IMR-90 (cell line): ENCODE data around the gene KMT2B. TPM values are rescaled to one million over a fixed set of nuclear protein-coding genes. Genes with fewer than 3 reads are reported as not detected.

Experiments
- ATAC-seq: fragments of 200-7000 bp; cut with Tn5 transposase; 2 replicates; pipeline ENCODE4 v1.9.1; 2020; ENCODE audit warnings: low read depth, mild to moderate bottlenecking, moderate library complexity
- BruUV-seq: library from RNA; stranded (reverse); fragments of 400-500 nt; replicated peaks from 2 replicates; lab custom pipeline; 2021; lab: Mats Ljungman, UMichigan
- CTCF ChIA-PET: fragments of 300-600 bp; formaldehyde crosslinking; extraction: SDS; loops from one replicate; lab custom pipeline; 2021; ENCODE audit warnings: antibody characterized with exemption; lab: Yijun Ruan, JAX
- POLR2A ChIA-PET: fragments of 300-600 bp; sonication (Branson Sonifier 250); formaldehyde crosslinking; loops from one replicate; lab custom pipeline; 2022; ENCODE audit warnings: antibody characterized with exemption; ENCODE audit not compliant: unreplicated experiment; lab: Charles Lee
- DNase-seq: peaks from one replicate; pipeline ENCODE4 v3.0.0; 2013
- H2AFZ ChIP-seq: replicated peaks from 2 replicates; pipeline ENCODE3; 2013; ENCODE audit warnings: low read length, mild to moderate bottlenecking; ENCODE audit not compliant: poor library complexity
- H2AK5ac ChIP-seq: 2 replicates; pipeline ENCODE4 v1.6.1; 2013; ENCODE audit warnings: low read depth, low read length, inconsistent platforms
- H2AK9ac ChIP-seq: replicated peaks from 2 replicates; pipeline ENCODE3; 2013; ENCODE audit warnings: mild to moderate bottlenecking, low read depth, low read length, moderate library complexity; ENCODE audit not compliant: poor library complexity
- H2BK120ac ChIP-seq: 2 replicates; pipeline ENCODE4 v1.6.1; 2013; ENCODE audit warnings: low read depth, low read length, inconsistent platforms
- H2BK15ac ChIP-seq: 3 replicates; pipeline ENCODE4 v1.6.1; 2013; ENCODE audit warnings: low read depth, low read length, inconsistent platforms
- H2BK20ac ChIP-seq: 2 replicates; pipeline ENCODE4 v1.6.1; 2013; ENCODE audit warnings: low read depth, mild to moderate bottlenecking, inconsistent platforms, low read length, moderate library complexity
- H2BK5ac ChIP-seq: 2 replicates; pipeline ENCODE4 v1.6.1; 2013; ENCODE audit warnings: mild to moderate bottlenecking, low read depth, low read length, inconsistent platforms; ENCODE audit not compliant: poor library complexity, severe bottlenecking
- H3K14ac ChIP-seq: replicated peaks from 2 replicates; pipeline ENCODE4 v1.6.1; 2013; ENCODE audit warnings: low read depth, low read length, inconsistent platforms
- H3K18ac ChIP-seq: 2 replicates; pipeline ENCODE4 v1.6.1; 2013; ENCODE audit warnings: low read depth, low read length, control low read depth
- H3K23ac ChIP-seq: 2 replicates; pipeline ENCODE4 v1.6.1; 2013; ENCODE audit warnings: low read depth, low read length, inconsistent platforms
- H3K27ac ChIP-seq: 2 replicates; pipeline ENCODE4 v1.5.1; 2013; ENCODE audit warnings: mild to moderate bottlenecking, control low read depth, low read length; ENCODE audit not compliant: insufficient read depth
- H3K27me3 ChIP-seq: 2 replicates; pipeline ENCODE4 v1.6.1; 2013; ENCODE audit warnings: low read length; ENCODE audit not compliant: control insufficient read depth, insufficient read depth
- H3K36me3 ChIP-seq: 2 replicates; pipeline ENCODE4 v1.6.1; 2013; ENCODE audit warnings: low read length, mixed read lengths; ENCODE audit not compliant: control insufficient read depth, insufficient read depth
- H3K4ac ChIP-seq: 2 replicates; pipeline ENCODE4 v1.6.1; 2013; ENCODE audit warnings: low read depth, low read length, inconsistent platforms
- H3K4me1 ChIP-seq: 2 replicates; pipeline ENCODE4 v1.6.1; 2013; ENCODE audit warnings: low read length, mixed read lengths; ENCODE audit not compliant: control insufficient read depth, insufficient read depth
- H3K4me2 ChIP-seq: 2 replicates; pipeline ENCODE4 v1.6.1; 2013; ENCODE audit warnings: low read depth, mild to moderate bottlenecking, control low read depth, low read length, moderate library complexity
- H3K4me3 ChIP-seq: 2 replicates; pipeline ENCODE4 v1.5.1; 2013; ENCODE audit warnings: low read depth, mild to moderate bottlenecking, control low read depth, low read length, moderate library complexity; ENCODE audit not compliant: insufficient read depth
- H3K56ac ChIP-seq: 2 replicates; pipeline ENCODE4 v1.6.1; 2013; ENCODE audit warnings: low read length, inconsistent platforms; ENCODE audit not compliant: insufficient read depth; ENCODE audit errors: extremely low read depth
- H3K79me1 ChIP-seq, 2 experiments: 2 replicates each; pipeline ENCODE4 v1.6.1; 2013; ENCODE audit warnings: low read length in 2 of 2, inconsistent platforms in 1 of 2, low read depth in 1 of 2
- H3K9ac ChIP-seq: 2 replicates; pipeline ENCODE4 v1.6.1; 2013; ENCODE audit warnings: low read depth, low read length, control low read depth
- H3K9me1 ChIP-seq: 2 replicates; pipeline ENCODE4 v1.6.1; 2013; ENCODE audit warnings: low read length, inconsistent platforms; ENCODE audit not compliant: insufficient read depth
- H3K9me3 ChIP-seq: 2 replicates; pipeline ENCODE4 v1.6.1; 2013; ENCODE audit warnings: low read length; ENCODE audit not compliant: control insufficient read depth, insufficient read depth
- H4K20me1 ChIP-seq: 2 replicates; pipeline ENCODE4 v1.6.1; 2013; ENCODE audit warnings: low read length, inconsistent platforms; ENCODE audit not compliant: insufficient read depth
- H4K5ac ChIP-seq: 2 replicates; pipeline ENCODE4 v1.6.1; 2013; ENCODE audit warnings: mild to moderate bottlenecking, low read depth, low read length, control low read depth
- H4K8ac ChIP-seq, 2 experiments: 2 replicates each; pipeline ENCODE4 v1.6.1; 2013; ENCODE audit warnings: low read depth in 2 of 2, low read length in 2 of 2, control low read depth in 1 of 2, inconsistent platforms in 1 of 2
- H4K91ac ChIP-seq: 2 replicates; pipeline ENCODE4 v1.6.1; 2013; ENCODE audit warnings: low read depth, low read length, inconsistent platforms; ENCODE audit not compliant: insufficient read depth
- CEBPB ChIP-seq: IDR thresholded peaks from 2 replicates; pipeline ENCODE4 v1.6.1; 2012; ENCODE audit warnings: low read depth, low read length, improper control_type of control experiment
- MAZ ChIP-seq: IDR thresholded peaks from 2 replicates; pipeline ENCODE4 v1.6.1; 2012; ENCODE audit warnings: low read depth, mild to moderate bottlenecking, low read length, improper control_type of control experiment, moderate library complexity, borderline replicate concordance
- MXI1 ChIP-seq: IDR thresholded peaks from 2 replicates; pipeline ENCODE4 v1.6.1; 2012; ENCODE audit warnings: low read depth, mild to moderate bottlenecking, low read length, moderate library complexity, borderline replicate concordance
- WGBS, 2 experiments: methylation state at CpG; one replicate each; pipeline versions ENCODE4 v1.1.5 to v1.1.7; 2013; ENCODE audit warnings: missing lambda C conversion rate in 2 of 2; ENCODE audit not compliant: insufficient read length in 1 of 2; ENCODE audit errors: extremely low coverage in 2 of 2; 5-methylcytosine and 5-hydroxymethylcytosine counted together
- dilution Hi-C: fragments of 300-500 bp; cut with HindIII; formaldehyde crosslinking; loops from one replicate; pipeline ENCODE4 v1.14.3; 2018; ENCODE audit warnings: low sequenced_read_pairs; ENCODE audit not compliant: unreplicated experiment
- in situ Hi-C: fragments of 300-500 bp; cut with MboI; formaldehyde crosslinking; loops from 3 replicates; pipeline ENCODE4 v1.14.3; 2019; ENCODE audit warnings: low sequenced_read_pairs, inconsistent platforms, mixed read lengths
- intact Hi-C: fragments of 100-400 bp; cut with micrococcal nuclease; formaldehyde crosslinking; loops from 2 replicates; pipeline ENCODE4 v1.10.0; 2022
- polyA plus RNA-seq, 3 experiments: library from polyadenylated mRNA; depleted of rRNA; stranded (reverse); fragments of >200 nt; gene quantifications; 2 replicates each; pipeline ENCODE4 v1.2.3, GENCODE V29; 2012; ENCODE audit warnings: low replicate concordance in 1 of 3
- total RNA-seq: library from RNA; depleted of rRNA; stranded (reverse); fragments of >200 nt; gene quantifications from 2 replicates; pipeline ENCODE4 v1.2.3, GENCODE V29; 2012
- TF ChIP-seq, protein P1 (sequence below): fragments of 150-350 bp; IDR thresholded peaks from 2 replicates; pipeline ENCODE4 v1.6.1; 2017; ENCODE audit warnings: mild to moderate bottlenecking, antibody characterized with exemption, low read length, low read depth
- TF ChIP-seq, protein P2 (sequence below): conservative IDR thresholded peaks from 2 replicates; pipeline ENCODE4 v1.5.1; 2012; ENCODE audit warnings: mild to moderate bottlenecking, low read depth, low read length, improper control_type of control experiment

Gene KMT2B
- total and polyA plus RNA-seq, 2 of the 4 experiments (the other 2 are of a cell fraction): 3.0 to 30.7 TPM

DNA sequence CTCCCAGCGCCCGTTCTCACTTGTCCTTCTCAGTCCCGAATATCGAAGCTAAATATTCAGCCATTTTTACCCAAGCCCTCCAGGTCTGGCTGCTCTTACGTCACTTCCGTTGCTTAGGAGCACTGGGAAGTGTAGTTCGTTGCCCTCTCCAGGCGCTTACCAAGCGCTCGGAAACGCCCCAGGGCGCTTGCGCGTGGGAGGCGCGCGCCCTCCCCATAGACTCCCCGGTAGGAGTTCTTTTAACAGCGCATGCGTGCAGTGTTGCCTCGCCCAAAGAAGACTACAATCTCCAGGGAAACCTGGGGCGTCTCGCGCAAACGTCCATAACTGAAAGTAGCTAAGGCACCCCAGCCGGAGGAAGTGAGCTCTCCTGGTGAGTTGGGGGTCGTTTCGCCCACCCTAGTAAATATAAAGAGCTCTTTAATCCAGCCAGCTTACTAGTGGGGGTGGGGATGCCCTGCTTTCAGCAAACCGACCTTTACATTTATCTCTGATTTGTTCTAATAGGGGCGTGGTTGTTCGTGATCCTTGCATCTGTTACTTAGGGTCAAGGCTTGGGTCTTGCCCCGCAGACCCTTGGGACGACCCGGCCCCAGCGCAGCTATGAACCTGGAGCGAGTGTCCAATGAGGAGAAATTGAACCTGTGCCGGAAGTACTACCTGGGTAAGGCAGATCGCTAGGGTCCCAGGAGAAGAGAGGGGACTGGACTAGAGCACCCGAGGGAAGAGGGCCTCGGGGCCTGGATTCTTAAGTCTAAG, 27.7 kb downstream of the KMT2B start, which contains the start of the genes PSENEN and U2AF1L4:
Gene PSENEN, plus strand, starts transcription at position 324 of the 759 bp plus-strand sequence. Its CDS starts 280 bp downstream, at position 604.
Gene U2AF1L4, minus strand, starts transcription at position 91 of the 759 bp plus-strand sequence. Its CDS starts 27 bp downstream, at position 64.
- intact Hi-C loops (loop anchor here (2.0 kb wide), 2 partner anchors 29 to 75 kb away; no protein-coding TSS in a partner anchor), in situ Hi-C loops (no loop called here), dilution Hi-C loops (no loop called here)
- CTCF ChIA-PET: interaction anchor here (1.0 to 1.4 kb wide), 2 partner anchors 74 to 186 kb away, joined by 3 to 4 read pairs; no protein-coding TSS in a partner anchor
- Histone ChIP-seq H3K18ac (no peak within 1 kb of the TSS; the same call in 1 of the 2 replicates), H2AK5ac (peak within 1 kb of the TSS; percentile 78), H2AK9ac (peak within 1 kb of the TSS; percentile 98), H3K36me3 (no peaks in the 10 kb centered on the region), H2BK15ac (no peak within 1 kb of the TSS; the same call in 2 of the 3 replicates), H3K27ac (peak within 1 kb of the TSS; percentile 69), H3K56ac (peak within 1 kb of the TSS; percentile 81; the same call in 1 of the 2 replicates), H3K79me1 (peaks cover 5 to 50% of the 10 kb centered on the region in 2 experiments; a peak in 3 of 4 replicates), H3K4ac (peak within 1 kb of the TSS; percentile 82), H3K4me1 (peaks cover 4% of the 10 kb centered on the region; the same call in 1 of the 2 replicates), H4K8ac (peak within 1 kb of the TSS; percentile 31 to 87; a peak in 3 of 4 replicates), H3K23ac (peak within 1 kb of the TSS; percentile 53), H3K14ac (peak within 1 kb of the TSS; percentile 88), H3K9me3 (no peaks in the 10 kb centered on the region), H4K91ac (peak within 1 kb of the TSS; percentile 89), H3K9me1 (peaks cover 7% of the 10 kb centered on the region; the same call in 1 of the 2 replicates), H3K9ac (peak within 1 kb of the TSS; percentile 85), H2BK120ac (no peak within 1 kb of the TSS), H2BK20ac (no peak within 1 kb of the TSS), H4K5ac (peak within 1 kb of the TSS; percentile 14), H2BK5ac (peak within 1 kb of the TSS; percentile 72), H3K27me3 (no peaks in the 10 kb centered on the region), H3K4me2 (peak within 1 kb of the TSS; percentile 81), H3K4me3 (peak within 1 kb of the TSS; percentile 56), H4K20me1 (no peaks in the 10 kb centered on the region), H2AFZ (peak within 1 kb of the TSS; percentile 97)
- peak; percentile 100 for DNase-seq
- ATAC-seq: peak; percentile 71
- TSS peak; percentile 74 for BruUV-seq
- WGBS, 2 experiments: 0% methylated on average over 17 of the region's 40 CpGs; no CpG with 5 or more reads in 1 of the 2 experiments
- TF ChIP-seq MAZ: peak; percentile 91
- peak; percentile 77 for TF ChIP-seq MXI1
- TF ChIP-seq, protein P1, sequence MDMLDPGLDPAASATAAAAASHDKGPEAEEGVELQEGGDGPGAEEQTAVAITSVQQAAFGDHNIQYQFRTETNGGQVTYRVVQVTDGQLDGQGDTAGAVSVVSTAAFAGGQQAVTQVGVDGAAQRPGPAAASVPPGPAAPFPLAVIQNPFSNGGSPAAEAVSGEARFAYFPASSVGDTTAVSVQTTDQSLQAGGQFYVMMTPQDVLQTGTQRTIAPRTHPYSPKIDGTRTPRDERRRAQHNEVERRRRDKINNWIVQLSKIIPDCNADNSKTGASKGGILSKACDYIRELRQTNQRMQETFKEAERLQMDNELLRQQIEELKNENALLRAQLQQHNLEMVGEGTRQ: no peak
- TF ChIP-seq, protein P2, sequence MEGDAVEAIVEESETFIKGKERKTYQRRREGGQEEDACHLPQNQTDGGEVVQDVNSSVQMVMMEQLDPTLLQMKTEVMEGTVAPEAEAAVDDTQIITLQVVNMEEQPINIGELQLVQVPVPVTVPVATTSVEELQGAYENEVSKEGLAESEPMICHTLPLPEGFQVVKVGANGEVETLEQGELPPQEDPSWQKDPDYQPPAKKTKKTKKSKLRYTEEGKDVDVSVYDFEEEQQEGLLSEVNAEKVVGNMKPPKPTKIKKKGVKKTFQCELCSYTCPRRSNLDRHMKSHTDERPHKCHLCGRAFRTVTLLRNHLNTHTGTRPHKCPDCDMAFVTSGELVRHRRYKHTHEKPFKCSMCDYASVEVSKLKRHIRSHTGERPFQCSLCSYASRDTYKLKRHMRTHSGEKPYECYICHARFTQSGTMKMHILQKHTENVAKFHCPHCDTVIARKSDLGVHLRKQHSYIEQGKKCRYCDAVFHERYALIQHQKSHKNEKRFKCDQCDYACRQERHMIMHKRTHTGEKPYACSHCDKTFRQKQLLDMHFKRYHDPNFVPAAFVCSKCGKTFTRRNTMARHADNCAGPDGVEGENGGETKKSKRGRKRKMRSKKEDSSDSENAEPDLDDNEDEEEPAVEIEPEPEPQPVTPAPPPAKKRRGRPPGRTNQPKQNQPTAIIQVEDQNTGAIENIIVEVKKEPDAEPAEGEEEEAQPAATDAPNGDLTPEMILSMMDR: 0 out of 2 replicates have a peak, but pooled peaks have one; percentile 11
- peak; percentile 71 for TF ChIP-seq CEBPB
- POLR2A ChIA-PET: interaction anchor here (0.6 kb wide), 1 partner anchor 42 kb away, joined by 11 read pairs; no protein-coding TSS in a partner anchor
